Endothelial cell of umbilical vein (primary cell): ENCODE results near the gene CNN1.

Experiments used
- EZH2 ChIP-seq: IDR thresholded peaks from 2 replicates; pipeline ENCODE4 v1.6.1; 2012; ENCODE audit warnings: borderline replicate concordance, low read depth, mild to moderate bottlenecking, moderate library complexity, low read length, inconsistent platforms; ENCODE audit not compliant: severe bottlenecking
- FOS ChIP-seq: IDR thresholded peaks from 2 replicates; pipeline ENCODE4 v1.6.1; 2011; ENCODE audit warnings: mild to moderate bottlenecking, low read length, moderate library complexity, borderline replicate concordance; ENCODE audit not compliant: insufficient read depth
- JUN ChIP-seq: IDR thresholded peaks from 2 replicates; pipeline ENCODE4 v1.6.1; 2011; ENCODE audit warnings: borderline replicate concordance, low read depth; ENCODE audit not compliant: insufficient read length, insufficient read depth
- MYC ChIP-seq: IDR thresholded peaks from one replicate; pipeline ENCODE4 v1.6.1; 2011; ENCODE audit warnings: mild to moderate bottlenecking, low read depth, low read length
- POLR2A ChIP-seq: IDR thresholded peaks from 2 replicates; pipeline ENCODE4 v1.6.1; 2012; ENCODE audit warnings: low read depth, mild to moderate bottlenecking, control low read depth, low read length
- POLR2AphosphoS5 ChIP-seq: IDR thresholded peaks from 2 replicates; pipeline ENCODE4 v1.6.1; 2012; ENCODE audit warnings: low read depth, mild to moderate bottlenecking, control low read depth, low read length, moderate library complexity; ENCODE audit not compliant: insufficient read depth
- TF ChIP-seq, protein P1 (sequence below), 2 donors: IDR thresholded peaks; 1 replicate in 1 of 2; 2 replicates in 1 of 2; pipeline ENCODE4 v1.5.1; 2011; ENCODE audit warnings: low read length in 2 of 2, mild to moderate bottlenecking in 2 of 2, moderate library complexity in 2 of 2, control low read depth in 1 of 2, inconsistent platforms in 1 of 2, low read depth in 1 of 2; ENCODE audit not compliant: insufficient read depth in 1 of 2; ENCODE audit errors: extremely low read depth in 1 of 2
- TF ChIP-seq, protein P2 (sequence below): IDR thresholded peaks from 2 replicates; pipeline ENCODE4 v1.6.1; 2011; ENCODE audit not compliant: insufficient read depth, insufficient read length

GRCh38 chr19:11566164-11566563 lies 27.5 kb downstream of the CNN1 start:
- TF ChIP-seq POLR2AphosphoS5: no peak
- no peak for TF ChIP-seq FOS
- TF ChIP-seq, protein P1, sequence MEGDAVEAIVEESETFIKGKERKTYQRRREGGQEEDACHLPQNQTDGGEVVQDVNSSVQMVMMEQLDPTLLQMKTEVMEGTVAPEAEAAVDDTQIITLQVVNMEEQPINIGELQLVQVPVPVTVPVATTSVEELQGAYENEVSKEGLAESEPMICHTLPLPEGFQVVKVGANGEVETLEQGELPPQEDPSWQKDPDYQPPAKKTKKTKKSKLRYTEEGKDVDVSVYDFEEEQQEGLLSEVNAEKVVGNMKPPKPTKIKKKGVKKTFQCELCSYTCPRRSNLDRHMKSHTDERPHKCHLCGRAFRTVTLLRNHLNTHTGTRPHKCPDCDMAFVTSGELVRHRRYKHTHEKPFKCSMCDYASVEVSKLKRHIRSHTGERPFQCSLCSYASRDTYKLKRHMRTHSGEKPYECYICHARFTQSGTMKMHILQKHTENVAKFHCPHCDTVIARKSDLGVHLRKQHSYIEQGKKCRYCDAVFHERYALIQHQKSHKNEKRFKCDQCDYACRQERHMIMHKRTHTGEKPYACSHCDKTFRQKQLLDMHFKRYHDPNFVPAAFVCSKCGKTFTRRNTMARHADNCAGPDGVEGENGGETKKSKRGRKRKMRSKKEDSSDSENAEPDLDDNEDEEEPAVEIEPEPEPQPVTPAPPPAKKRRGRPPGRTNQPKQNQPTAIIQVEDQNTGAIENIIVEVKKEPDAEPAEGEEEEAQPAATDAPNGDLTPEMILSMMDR (IDR thresholded peaks at IDR 0.05; ENCODE audit: extremely low read depth in 1 of 2, insufficient read depth in 1 of 2, low read depth in 1 of 2, low read length in 2 of 2): no peak
- TF ChIP-seq, protein P2, sequence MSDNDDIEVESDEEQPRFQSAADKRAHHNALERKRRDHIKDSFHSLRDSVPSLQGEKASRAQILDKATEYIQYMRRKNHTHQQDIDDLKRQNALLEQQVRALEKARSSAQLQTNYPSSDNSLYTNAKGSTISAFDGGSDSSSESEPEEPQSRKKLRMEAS: no peak
- no peak for TF ChIP-seq POLR2A
- no peak for TF ChIP-seq JUN
- TF ChIP-seq MYC: no peak
- no peak for TF ChIP-seq EZH2
